IPS-18c (cell line): ENCODE results near the gene RASGEF1B.

ENCODE experiments used
- H3K4me3 ChIP-seq: 2 replicates; pipeline ENCODE4 v1.7.0; 2013; ENCODE audit warnings: low read depth, mild to moderate bottlenecking, low read length, moderate library complexity; ENCODE audit not compliant: insufficient read depth
- H3K9me3 ChIP-seq: one replicate; pipeline ENCODE4 v1.6.1; 2013; ENCODE audit warnings: mild to moderate bottlenecking, low read length, moderate library complexity; ENCODE audit not compliant: control insufficient read depth, insufficient read depth

Gene RASGEF1B

GRCh38 chr4:81397635-81398034, 74.1 kb downstream of the RASGEF1B start:
- H3K9me3 ChIP-seq: no peaks in the 10 kb centered on the region
- no peak overlapping the region for H3K4me3 ChIP-seq

GRCh38 chr4:81395239-81395638, 76.5 kb downstream of the RASGEF1B start:
- H3K4me3 ChIP-seq: no peak overlapping the region
- no peaks in the 10 kb centered on the region for H3K9me3 ChIP-seq

GRCh38 chr4:81392164-81392563, 79.5 kb downstream of the RASGEF1B start:
- no peaks in the 10 kb centered on the region for H3K9me3 ChIP-seq
- H3K4me3 ChIP-seq: no peak overlapping the region

- no peak overlapping the region for H3K4me3 ChIP-seq
- no peaks in the 10 kb centered on the region for H3K9me3 ChIP-seq
Observed at GRCh38 chr4:81389720-81390119, 82.0 kb downstream of the RASGEF1B start.

GRCh38 chr4:81380437-81380836, 91.3 kb downstream of the RASGEF1B start:
- Histone ChIP-seq H3K9me3 (no peaks in the 10 kb centered on the region), H3K4me3 (no peak overlapping the region)

- Histone ChIP-seq H3K9me3 (no peaks in the 10 kb centered on the region), H3K4me3 (no peak overlapping the region)
Observed at GRCh38 chr4:81378386-81378785, 93.3 kb downstream of the RASGEF1B start.

- Histone ChIP-seq H3K9me3 (no peaks in the 10 kb centered on the region), H3K4me3 (no peak overlapping the region)
Observed at GRCh38 chr4:81377191-81377590, 94.5 kb downstream of the RASGEF1B start.

- no peaks in the 10 kb centered on the region for H3K9me3 ChIP-seq
- H3K4me3 ChIP-seq: no peak overlapping the region
Observed at GRCh38 chr4:81376720-81377119, 95.0 kb downstream of the RASGEF1B start.
